Suppressor macrophage (primary cell): ENCODE results near the gene EIF4E3.

Experiments used
- DNase-seq, 4 experiments: peaks; one replicate each; pipeline ENCODE4 v3.0.0-alpha.2; 2020 to 2022

The EIF4E3 gene

GRCh38 chr3:71689291-71689690 lies 35.9 kb downstream of the EIF4E3 start:
- peak in 2 of 4 experiments; percentile 51 to 55 for DNase-seq

GRCh38 chr3:71688121-71688520 lies 37.1 kb downstream of the EIF4E3 start:
- no peak for DNase-seq

GRCh38 chr3:71685686-71686085 lies 39.5 kb downstream of the EIF4E3 start:
- no peak for DNase-seq

- peak in 3 of 4 experiments; percentile 22 to 40 (median 25) for DNase-seq
These were observed 40.3 kb downstream of the EIF4E3 start for GRCh38 chr3:71684757-71685386.

GRCh38 chr3:71684046-71684756 lies 41.0 kb downstream of the EIF4E3 start:
- DNase-seq: no peak

- peak; percentile 81 to 88 (median 86) for DNase-seq
These were observed 44.0 kb downstream of the EIF4E3 start for GRCh38 chr3:71681224-71681668.

GRCh38 chr3:71680603-71681002 lies 44.6 kb downstream of the EIF4E3 start:
- DNase-seq: peak; percentile 26 to 65 (median 44)

GRCh38 chr3:71676931-71677330 lies 48.3 kb downstream of the EIF4E3 start:
- DNase-seq: no peak

GRCh38 chr3:71673486-71673885 lies 51.7 kb downstream of the EIF4E3 start:
- no peak for DNase-seq

GRCh38 chr3:71672807-71673206 lies 52.4 kb downstream of the EIF4E3 start:
- DNase-seq: no peak

- DNase-seq: no peak
These were observed 52.9 kb downstream of the EIF4E3 start for GRCh38 chr3:71672340-71672739.

GRCh38 chr3:71671216-71671845 lies 53.9 kb downstream of the EIF4E3 start:
- no peak for DNase-seq

- no peak for DNase-seq
These were observed 62.6 kb downstream of the EIF4E3 start for GRCh38 chr3:71662568-71662967.

- DNase-seq: no peak
These were observed 63.1 kb downstream of the EIF4E3 start for GRCh38 chr3:71662056-71662455.

GRCh38 chr3:71659864-71660591 lies 65.2 kb downstream of the EIF4E3 start:
- no peak for DNase-seq

GRCh38 chr3:71657831-71658530 lies 67.2 kb downstream of the EIF4E3 start:
- DNase-seq: peak in 3 of 4 experiments; percentile 9 to 36 (median 23)

GRCh38 chr3:71655061-71655460 lies 70.1 kb downstream of the EIF4E3 start:
- DNase-seq: no peak

- no peak for DNase-seq
These were observed 71.8 kb downstream of the EIF4E3 start for GRCh38 chr3:71653414-71653807.

GRCh38 chr3:71652781-71653413 lies 72.3 kb downstream of the EIF4E3 start:
- peak; percentile 40 to 82 (median 62) for DNase-seq

- no peak for DNase-seq
These were observed 73.6 kb downstream of the EIF4E3 start for GRCh38 chr3:71651625-71652024.

- no peak for DNase-seq
These were observed 74.8 kb downstream of the EIF4E3 start for GRCh38 chr3:71650372-71650771.

- no peak for DNase-seq
These were observed 75.4 kb downstream of the EIF4E3 start for GRCh38 chr3:71649757-71650156.
